ENCODE data around the gene FAM221B.
A peak's percentile ranks its signal among the peaks of the same experiment; 100 is the strongest.

GRCh38 chr9:35790385-35791296 lies 37.9 kb downstream of the FAM221B start:
- TF ChIP-seq CTCF (IDR thresholded peaks at IDR 0.05) (peak; percentile 84 to 92 (median 87)), POLR2AphosphoS5 (IDR thresholded peaks at IDR 0.05) (no peak), EP300 (IDR thresholded peaks at IDR 0.05; ENCODE audit: low read depth) (no peak)

Measured in transverse colon (tissue), 4 donors.